HL-60 (cell line): Measurements from ENCODE around the gene SPEF1.

ENCODE experiments used
- DNase-seq, 2 experiments: peaks; one replicate each; pipeline ENCODE4 v3.0.0-alpha.2; 2010 to 2020; ENCODE audit warnings: low read depth in 1 of 2, low spot score in 1 of 2
- H3K27ac ChIP-seq: fragments of 250-450 bp; sonication (Bioruptor Pico); replicated peaks from 2 replicates; pipeline ENCODE4 v1.5.1; 2020; ENCODE audit warnings: mild to moderate bottlenecking, moderate library complexity
- H3K27me3 ChIP-seq: fragments of 250-450 bp; sonication (Bioruptor Pico); 2 replicates; pipeline ENCODE4 v1.5.1; 2021; ENCODE audit warnings: mild to moderate bottlenecking, moderate library complexity; ENCODE audit not compliant: insufficient read depth, poor library complexity, severe bottlenecking
- H3K4me3 ChIP-seq: replicated peaks from 2 replicates; pipeline ENCODE4 v1.5.1; 2011; ENCODE audit warnings: mild to moderate bottlenecking, control low read depth, low read length; ENCODE audit not compliant: insufficient read depth
- CTCF ChIP-seq: IDR thresholded peaks from one replicate; pipeline ENCODE4 v1.5.1; 2011; ENCODE audit warnings: low read length, control low read depth, inconsistent platforms; ENCODE audit not compliant: insufficient read depth
- GABPA ChIP-seq: IDR thresholded peaks from 2 replicates; pipeline ENCODE4 v1.6.1; 2012; ENCODE audit warnings: low read depth
- POLR2AphosphoS5 ChIP-seq: IDR thresholded peaks from 2 replicates; pipeline ENCODE4 v1.6.1; 2012; ENCODE audit warnings: low read depth
- REST ChIP-seq: IDR thresholded peaks from 2 replicates; pipeline ENCODE4 v1.6.1; 2012; ENCODE audit warnings: low read depth; ENCODE audit not compliant: insufficient replicate concordance
- SPI1 ChIP-seq: IDR thresholded peaks from 2 replicates; pipeline ENCODE4 v1.6.1; 2012; ENCODE audit warnings: low read depth, mild to moderate bottlenecking, borderline replicate concordance

The SPEF1 gene

GRCh38 chr20:3739926-3740451 lies 41.3 kb downstream of the SPEF1 start:
- TF ChIP-seq REST = no peak
- no peak for TF ChIP-seq POLR2AphosphoS5
- no peak for TF ChIP-seq GABPA
- TF ChIP-seq SPI1 = no peak
- TF ChIP-seq CTCF = no peak
- no peak for DNase-seq
- Histone ChIP-seq H3K4me3 (no peak overlapping the region), H3K27ac (no peak overlapping the region), H3K27me3 (peaks cover 4% of the 10 kb centered on the region)

GRCh38 chr20:3739054-3739925 lies 42.0 kb downstream of the SPEF1 start:
- TF ChIP-seq GABPA (no peak), CTCF (no peak), POLR2AphosphoS5 (no peak), SPI1 (no peak), REST (no peak)
- Histone ChIP-seq H3K27ac (no peak overlapping the region), H3K4me3 (no peak overlapping the region), H3K27me3 (peaks cover 4% of the 10 kb centered on the region)
- no peak for DNase-seq

- Histone ChIP-seq H3K27me3 (peaks cover 4% of the 10 kb centered on the region), H3K27ac (no peak overlapping the region), H3K4me3 (no peak overlapping the region)
- DNase-seq = no peak
- TF ChIP-seq CTCF (no peak), POLR2AphosphoS5 (no peak), SPI1 (no peak), REST (no peak), GABPA (no peak)
Observed at GRCh38 chr20:3738111-3739053, 42.9 kb downstream of the SPEF1 start.
